Measurements from ENCODE around the gene NALCN. TPM values are rescaled to one million over a fixed set of nuclear protein-coding genes. Genes with fewer than 3 reads are reported as not detected.

NALCN gene
- total RNA-seq, 2 experiments from 2014 or later = not detected

- no peak overlapping the region for H3K27ac Mint-ChIP-seq
- Histone ChIP-seq H3K4me3 (ENCODE audit: low read length) (no peak overlapping the region), H3K9me3 (ENCODE audit: control insufficient read depth in 1 of 2, insufficient read depth in 1 of 2, low read length in 2 of 2) (no peaks in the 10 kb centered on the region), H3K27me3 (ENCODE audit: control insufficient read depth in 1 of 2, insufficient read depth in 2 of 2, low read length in 2 of 2) (no peaks in the 10 kb centered on the region), H3K4me1 (ENCODE audit: insufficient read depth, low read length) (no peaks in the 10 kb centered on the region), H3K27ac (ENCODE audit: low read depth in 1 of 2, low read length in 2 of 2) (no peak overlapping the region), H3K36me3 (ENCODE audit: insufficient read depth, low read length) (no peaks in the 10 kb centered on the region)
- CTCF ChIA-PET = interaction anchor here (0.7 kb wide), 1 partner anchor 168 kb away, joined by 3 read pairs; no protein-coding TSS in a partner anchor
- no peaks in the 10 kb centered on the region for H3K36me3 Mint-ChIP-seq (ENCODE audit: low read depth)
- DNase-seq = no peak
- no peak for ATAC-seq (ENCODE audit: poor library complexity)
- no peaks in the 10 kb centered on the region for H3K4me1 Mint-ChIP-seq (ENCODE audit: low read depth)
- H3K4me3 Mint-ChIP-seq = no peak overlapping the region
- POLR2A ChIA-PET = no interaction called here
- no peak for TF ChIP-seq CTCF (IDR thresholded peaks at IDR 0.05)
- no peaks in the 10 kb centered on the region for H3K9me3 Mint-ChIP-seq
- peaks cover 15% of the 10 kb centered on the region for H3K27me3 Mint-ChIP-seq
- intact Hi-C loops (cut with DNase I, micrococcal nuclease) = no loop called here
Observed at GRCh38 chr13:101185606-101186005, 230.7 kb downstream of the NALCN start.

GRCh38 chr13:101181076-101181685 is 235.1 kb downstream of the NALCN start:
- H3K4me3 ChIP-seq (ENCODE audit: low read length) = no peak overlapping the region
- DNase-seq (no peak), ATAC-seq (ENCODE audit: poor library complexity) (no peak)
- H3K27ac Mint-ChIP-seq = no peak overlapping the region
- ChIA-PET CTCF (interaction anchor here (0.7 kb wide), 1 partner anchor 1356 kb away, joined by 4 read pairs; no protein-coding TSS in a partner anchor), POLR2A (no interaction called here)
- no peak overlapping the region for H3K27ac ChIP-seq (ENCODE audit: low read depth in 1 of 2, low read length in 2 of 2)
- H3K4me1 Mint-ChIP-seq (ENCODE audit: low read depth) = no peaks in the 10 kb centered on the region
- no peaks in the 10 kb centered on the region for H3K4me1 ChIP-seq (ENCODE audit: insufficient read depth, low read length)
- intact Hi-C loops (cut with DNase I, micrococcal nuclease) = no loop called here
- no peaks in the 10 kb centered on the region for H3K27me3 ChIP-seq (ENCODE audit: control insufficient read depth in 1 of 2, insufficient read depth in 2 of 2, low read length in 2 of 2)
- no peaks in the 10 kb centered on the region for H3K36me3 Mint-ChIP-seq (ENCODE audit: low read depth)
- peaks cover 0 to 4% of the 10 kb centered on the region in 2 experiments for H3K9me3 ChIP-seq (ENCODE audit: control insufficient read depth in 1 of 2, insufficient read depth in 1 of 2, low read length in 2 of 2)
- no peaks in the 10 kb centered on the region for H3K36me3 ChIP-seq (ENCODE audit: insufficient read depth, low read length)
- peaks cover 11% of the 10 kb centered on the region for H3K27me3 Mint-ChIP-seq
- H3K4me3 Mint-ChIP-seq = no peak overlapping the region
- H3K9me3 Mint-ChIP-seq = no peaks in the 10 kb centered on the region
- TF ChIP-seq CTCF (IDR thresholded peaks at IDR 0.05) = no peak

GRCh38 chr13:101179021-101179420 is 237.3 kb downstream of the NALCN start:
- TF ChIP-seq CTCF (IDR thresholded peaks at IDR 0.05) = no peak
- no peaks in the 10 kb centered on the region for H3K9me3 Mint-ChIP-seq
- H3K4me1 ChIP-seq (ENCODE audit: insufficient read depth, low read length) = no peaks in the 10 kb centered on the region
- no peak overlapping the region for H3K27ac Mint-ChIP-seq
- ChIA-PET CTCF (no interaction called here), POLR2A (no interaction called here)
- H3K27me3 Mint-ChIP-seq = peaks cover 4% of the 10 kb centered on the region
- intact Hi-C loops (cut with DNase I, micrococcal nuclease) = no loop called here
- no peaks in the 10 kb centered on the region for H3K36me3 ChIP-seq (ENCODE audit: insufficient read depth, low read length)
- no peak overlapping the region for H3K4me3 ChIP-seq (ENCODE audit: low read length)
- H3K27me3 ChIP-seq (ENCODE audit: control insufficient read depth in 1 of 2, insufficient read depth in 2 of 2, low read length in 2 of 2) = no peaks in the 10 kb centered on the region
- H3K4me3 Mint-ChIP-seq = no peak overlapping the region
- ATAC-seq (ENCODE audit: poor library complexity) = no peak
- peaks cover 0 to 4% of the 10 kb centered on the region in 2 experiments for H3K9me3 ChIP-seq (ENCODE audit: control insufficient read depth in 1 of 2, insufficient read depth in 1 of 2, low read length in 2 of 2)
- no peak overlapping the region for H3K27ac ChIP-seq (ENCODE audit: low read depth in 1 of 2, low read length in 2 of 2)
- no peak for DNase-seq
- H3K36me3 Mint-ChIP-seq (ENCODE audit: low read depth) = no peaks in the 10 kb centered on the region
- no peaks in the 10 kb centered on the region for H3K4me1 Mint-ChIP-seq (ENCODE audit: low read depth)
